Measurements from ENCODE around the gene APRT. TPM values are rescaled to one million over a fixed set of nuclear protein-coding genes. Genes with fewer than 3 reads are reported as not detected.

Gene APRT
- total and polyA plus RNA-seq, 2 donors = 28.8 to 167 TPM

GRCh38 chr16:88804173-88804551 is 7.6 kb downstream of the APRT start:
- Histone ChIP-seq H3K4me3 (ENCODE audit: low read depth, low read length) (no peak overlapping the region), H3K4me1 (ENCODE audit: insufficient read depth) (no peaks in the 10 kb centered on the region), H3K27ac (ENCODE audit: low read depth) (no peak overlapping the region), H3K36me3 (ENCODE audit: insufficient read depth) (peaks cover 2% of the 10 kb centered on the region)
- DNase-seq (ENCODE audit: extremely low spot score) = no peak
- under 1% methylated on average over 16 of the region's 16 CpGs for WGBS

DNA sequence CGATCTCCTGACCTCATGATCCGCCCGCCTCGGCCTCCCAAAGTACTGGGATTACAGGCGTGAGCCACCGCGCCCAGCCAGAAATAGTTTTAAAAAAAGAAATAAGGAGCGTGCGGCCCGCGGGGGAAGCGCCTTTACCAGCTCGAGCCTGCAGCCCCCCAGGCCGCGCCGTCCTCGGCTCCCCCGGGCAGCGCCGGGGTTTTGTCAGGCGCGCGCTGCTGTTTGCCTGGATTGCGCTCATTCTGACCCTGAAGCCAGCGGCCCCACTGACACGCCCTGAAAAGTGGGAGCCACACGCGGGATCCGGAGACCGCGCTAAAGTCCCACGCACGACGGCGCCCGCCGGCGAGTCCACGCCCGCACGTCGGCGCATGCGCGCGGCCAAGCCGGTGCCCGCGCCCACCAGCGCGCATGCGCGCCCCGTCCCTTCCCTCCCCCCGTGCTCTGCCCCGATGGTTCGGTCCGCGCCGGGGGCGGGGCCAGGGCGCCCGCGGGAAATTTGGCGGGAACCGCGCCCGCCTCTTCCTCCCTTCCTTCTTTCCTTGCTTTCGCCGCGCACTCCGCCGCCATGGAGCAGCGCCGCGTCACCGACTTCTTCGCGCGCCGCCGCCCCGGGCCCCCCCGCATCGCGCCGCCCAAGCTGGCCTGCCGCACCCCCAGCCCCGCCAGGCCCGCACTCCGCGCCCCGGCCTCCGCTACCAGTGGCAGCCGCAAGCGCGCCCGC is 8.3 kb downstream of the APRT start, which contains the start of gene CDT1:
Gene CDT1, plus strand, starts transcription at position 526 of the 724 bp plus-strand sequence. Its CDS starts 43 bp downstream, at position 569.
- WGBS = under 1% methylated on average over 97 of the region's 98 CpGs
- Histone ChIP-seq H3K4me1 (ENCODE audit: insufficient read depth) (no peaks in the 10 kb centered on the region), H3K4me3 (ENCODE audit: low read depth, low read length) (peak within 1 kb of the TSS; percentile 55), H3K36me3 (ENCODE audit: insufficient read depth) (no peaks in the 10 kb centered on the region), H3K27ac (ENCODE audit: low read depth) (peak within 1 kb of the TSS; percentile 59)
- DNase-seq (ENCODE audit: extremely low spot score) = no peak

DNA sequence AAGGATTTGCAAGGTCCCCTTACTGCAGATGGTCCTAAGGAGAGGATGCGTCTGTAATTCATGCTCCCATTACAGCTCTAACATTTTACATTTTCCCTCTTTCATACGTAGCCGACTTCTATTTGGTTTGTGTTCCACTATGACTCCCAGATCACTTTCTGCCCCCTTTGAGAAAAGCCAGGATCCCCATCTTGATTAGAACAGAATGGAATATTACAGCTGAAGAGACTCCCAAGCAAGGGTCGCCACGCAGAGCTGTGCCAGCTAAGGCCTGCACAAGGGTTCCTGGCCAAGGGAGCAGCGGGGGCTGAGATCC is 11.5 kb downstream of the APRT start:
- DNase-seq (ENCODE audit: extremely low spot score) = no peak
- Histone ChIP-seq H3K4me3 (ENCODE audit: low read depth, low read length) (no peak overlapping the region), H3K27ac (ENCODE audit: low read depth) (no peak overlapping the region), H3K4me1 (ENCODE audit: insufficient read depth) (no peaks in the 10 kb centered on the region), H3K36me3 (ENCODE audit: insufficient read depth) (no peaks in the 10 kb centered on the region)
- WGBS = 76% methylated on average over 6 of the region's 6 CpGs

DNA sequence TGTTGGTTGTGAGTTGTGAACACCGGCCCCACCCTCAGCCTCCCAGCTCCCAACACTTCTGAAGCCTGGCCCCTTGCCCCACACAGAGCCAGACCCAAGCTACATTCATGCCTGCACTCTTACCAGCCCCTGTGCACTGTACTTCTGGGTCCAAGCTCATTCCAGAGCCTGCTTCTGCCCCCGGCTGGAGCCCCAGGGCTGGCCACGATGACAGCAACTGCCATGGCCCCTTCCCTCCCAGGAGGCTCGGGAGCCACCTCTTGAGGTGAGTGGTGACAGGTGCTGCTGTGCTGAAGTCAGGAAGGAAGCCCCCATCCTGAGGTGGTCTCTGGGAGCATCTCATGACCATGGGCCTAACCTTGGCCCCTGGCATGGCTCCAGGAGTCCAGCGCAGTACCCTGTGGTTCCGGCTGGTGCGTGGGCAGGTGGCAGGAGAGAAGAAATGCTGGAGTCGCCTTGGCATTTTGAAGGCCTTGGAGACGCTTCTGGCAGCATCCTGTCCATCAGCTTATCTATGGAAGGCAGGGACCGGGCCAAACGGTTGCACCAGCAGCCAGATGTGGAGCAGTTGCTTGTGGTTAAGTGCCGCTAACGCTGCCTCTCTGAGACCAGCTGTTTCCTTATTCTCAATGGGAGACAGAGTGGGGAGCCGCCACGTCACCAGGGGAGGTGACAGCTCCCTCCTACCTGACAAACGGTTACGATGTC is 12.0 kb downstream of the APRT start:
- Histone ChIP-seq H3K36me3 (ENCODE audit: insufficient read depth) (no peaks in the 10 kb centered on the region), H3K4me3 (ENCODE audit: low read depth, low read length) (no peak overlapping the region), H3K4me1 (ENCODE audit: insufficient read depth) (no peaks in the 10 kb centered on the region), H3K27ac (ENCODE audit: low read depth) (no peak overlapping the region)
- WGBS = 76% methylated on average over 17 of the region's 17 CpGs
- DNase-seq (ENCODE audit: extremely low spot score) = no peak

GRCh38 chr16:88798772-88799455 is 12.8 kb downstream of the APRT start:
- Histone ChIP-seq H3K4me3 (ENCODE audit: low read depth, low read length) (no peak overlapping the region), H3K36me3 (ENCODE audit: insufficient read depth) (no peaks in the 10 kb centered on the region), H3K4me1 (ENCODE audit: insufficient read depth) (no peaks in the 10 kb centered on the region), H3K27ac (ENCODE audit: low read depth) (no peak overlapping the region)
- DNase-seq (ENCODE audit: extremely low spot score) = no peak

- no peak for DNase-seq (ENCODE audit: extremely low spot score)
- Histone ChIP-seq H3K4me1 (ENCODE audit: insufficient read depth) (no peaks in the 10 kb centered on the region), H3K36me3 (ENCODE audit: insufficient read depth) (no peaks in the 10 kb centered on the region), H3K4me3 (ENCODE audit: low read depth, low read length) (no peak overlapping the region), H3K27ac (ENCODE audit: low read depth) (no peak overlapping the region)
- 91% methylated on average over 4 of the region's 4 CpGs for WGBS
Observed at GRCh38 chr16:88798073-88798472, 13.7 kb downstream of the APRT start.

DNA sequence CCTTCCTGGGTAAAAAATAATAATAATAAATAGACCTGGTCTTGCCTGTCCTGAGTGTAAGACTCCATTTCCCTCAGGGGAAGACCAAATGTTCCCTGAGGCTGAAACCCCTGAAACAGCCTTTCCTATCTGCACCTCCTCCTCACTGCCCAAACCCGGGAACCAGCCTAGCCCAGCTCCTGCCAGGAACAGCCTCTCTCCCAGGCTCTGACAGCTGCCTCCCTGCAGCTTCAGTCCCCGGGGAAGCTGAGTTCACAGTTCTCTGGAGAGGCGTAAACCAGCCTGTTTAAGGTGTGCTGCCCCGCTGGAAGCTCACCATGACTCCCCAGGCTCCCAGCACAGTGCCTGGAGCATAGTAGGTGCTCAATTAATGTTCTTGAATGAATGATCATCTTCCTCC is 15.4 kb downstream of the APRT start:
- Histone ChIP-seq H3K27ac (ENCODE audit: low read depth) (no peak overlapping the region), H3K4me1 (ENCODE audit: insufficient read depth) (no peaks in the 10 kb centered on the region), H3K4me3 (ENCODE audit: low read depth, low read length) (no peak overlapping the region), H3K36me3 (ENCODE audit: insufficient read depth) (no peaks in the 10 kb centered on the region)
- 65% methylated on average over 4 of the region's 4 CpGs for WGBS
- DNase-seq (ENCODE audit: extremely low spot score) = no peak

DNA sequence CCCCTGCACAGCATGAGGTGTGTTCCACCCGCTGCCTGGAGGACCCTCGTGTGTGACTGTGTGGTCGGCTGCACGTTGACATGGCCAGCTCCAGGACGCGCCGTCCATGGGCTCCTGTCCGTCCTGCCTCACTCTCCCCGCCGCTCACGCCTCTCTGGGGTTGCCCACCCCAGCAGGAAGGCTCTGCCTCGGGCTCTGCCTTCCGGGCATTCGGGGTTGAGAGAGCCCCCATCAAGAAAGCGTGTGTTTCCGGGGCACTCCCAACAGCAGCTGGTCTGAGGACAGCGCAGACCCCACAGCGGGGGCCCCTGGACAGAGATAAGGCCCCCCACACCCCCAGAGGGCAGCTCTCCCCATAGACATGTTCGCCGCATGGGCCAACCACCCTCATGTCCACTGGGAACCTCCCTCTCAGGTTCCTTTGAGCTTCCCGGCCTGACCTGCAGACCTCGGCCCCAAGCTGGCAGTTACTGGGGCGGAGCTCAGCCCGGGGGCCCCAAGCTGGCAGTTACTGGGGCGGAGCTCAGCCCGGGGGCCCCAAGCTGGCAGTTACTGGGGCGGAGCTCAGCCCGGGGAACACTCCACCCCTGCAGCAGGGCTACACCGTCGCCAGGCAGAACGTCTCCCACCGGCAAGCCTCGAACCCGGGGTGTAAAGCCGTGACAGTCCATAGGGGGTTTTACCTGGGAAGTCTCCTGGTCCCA is 18.3 kb downstream of the APRT start:
- Histone ChIP-seq H3K36me3 (ENCODE audit: insufficient read depth) (no peaks in the 10 kb centered on the region), H3K4me1 (ENCODE audit: insufficient read depth) (no peaks in the 10 kb centered on the region), H3K27ac (ENCODE audit: low read depth) (no peak overlapping the region), H3K4me3 (ENCODE audit: low read depth, low read length) (no peak overlapping the region)
- 45% methylated on average over 35 of the region's 35 CpGs for WGBS
- no peak for DNase-seq (ENCODE audit: extremely low spot score)

- Histone ChIP-seq H3K36me3 (ENCODE audit: insufficient read depth) (no peaks in the 10 kb centered on the region), H3K4me3 (ENCODE audit: low read depth, low read length) (no peak overlapping the region), H3K4me1 (ENCODE audit: insufficient read depth) (no peaks in the 10 kb centered on the region), H3K27ac (ENCODE audit: low read depth) (no peak overlapping the region)
- no peak for DNase-seq (ENCODE audit: extremely low spot score)
- 73% methylated on average over 12 of the region's 12 CpGs for whole genome bisulfite sequencing
Observed at GRCh38 chr16:88792668-88793250, 19.0 kb downstream of the APRT start.

DNA sequence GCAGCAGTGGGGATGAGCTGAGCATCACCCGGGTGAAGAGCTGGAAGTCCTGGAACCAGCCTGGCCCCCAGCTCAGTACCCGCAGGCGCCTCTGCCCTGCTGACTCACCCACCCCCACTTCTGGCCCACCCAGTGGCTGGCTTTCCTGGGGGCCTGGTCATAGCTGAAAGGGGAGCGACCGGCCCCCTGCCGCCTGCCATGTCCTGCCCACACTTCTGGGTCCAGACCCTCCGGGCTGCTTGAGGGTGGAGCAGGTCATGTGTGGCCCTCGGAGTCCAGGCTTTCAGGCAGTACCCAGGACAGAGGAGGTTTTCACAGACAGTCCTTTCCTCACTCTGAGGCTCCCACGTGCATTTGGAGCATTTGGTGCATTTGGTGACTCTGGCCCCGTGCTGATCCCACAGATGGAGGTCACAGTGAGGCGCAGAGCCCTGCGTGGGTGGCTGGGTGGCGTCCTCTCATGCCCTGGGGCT is 19.6 kb downstream of the APRT start:
- Histone ChIP-seq H3K4me3 (ENCODE audit: low read depth, low read length) (no peak overlapping the region), H3K4me1 (ENCODE audit: insufficient read depth) (no peaks in the 10 kb centered on the region), H3K36me3 (ENCODE audit: insufficient read depth) (no peaks in the 10 kb centered on the region), H3K27ac (ENCODE audit: low read depth) (no peak overlapping the region)
- 67% methylated on average over 13 of the region's 13 CpGs for WGBS
- no peak for DNase-seq (ENCODE audit: extremely low spot score)

- no peak overlapping the region for H3K27ac ChIP-seq (ENCODE audit: low read depth)
- H3K4me3 ChIP-seq (ENCODE audit: low read depth, low read length) = no peak overlapping the region
- no peaks in the 10 kb centered on the region for H3K36me3 ChIP-seq (ENCODE audit: insufficient read depth)
- WGBS = 31% methylated on average over 24 of the region's 24 CpGs
- no peak for DNase-seq (ENCODE audit: extremely low spot score)
- no peaks in the 10 kb centered on the region for H3K4me1 ChIP-seq (ENCODE audit: insufficient read depth)
Observed at GRCh38 chr16:88790312-88791211, 21.2 kb downstream of the APRT start.

DNA sequence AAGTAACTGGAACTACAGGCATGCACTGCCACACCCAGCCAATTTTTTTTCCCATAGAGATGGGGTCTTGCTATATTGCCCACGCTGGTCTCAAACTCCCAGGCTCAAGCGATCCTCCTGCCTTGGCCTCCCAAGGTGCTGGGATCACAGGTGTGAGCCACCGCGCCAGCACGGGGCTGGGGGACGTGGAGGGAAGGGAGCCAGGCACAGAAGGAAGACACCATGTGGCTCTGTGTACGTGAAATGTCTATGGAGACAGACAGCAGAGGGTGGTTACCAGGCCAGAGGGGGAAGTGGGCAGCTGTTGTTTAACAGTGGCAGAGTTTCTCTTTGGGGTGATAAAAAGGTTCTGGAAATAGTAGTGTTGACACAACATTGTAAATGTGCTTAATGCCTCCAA is 22.1 kb downstream of the APRT start:
- Histone ChIP-seq H3K4me3 (ENCODE audit: low read depth, low read length) (no peak overlapping the region), H3K4me1 (ENCODE audit: insufficient read depth) (no peaks in the 10 kb centered on the region), H3K36me3 (ENCODE audit: insufficient read depth) (no peaks in the 10 kb centered on the region), H3K27ac (ENCODE audit: low read depth) (no peak overlapping the region)
- no peak for DNase-seq (ENCODE audit: extremely low spot score)
- WGBS = 76% methylated on average over 7 of the region's 7 CpGs
